A549 treated with AZD2906 at 1 μM for 4 hours (cell line): Measurements from ENCODE around the gene CLDN8. TPM values are rescaled to one million over a fixed set of nuclear protein-coding genes. Genes with fewer than 3 reads are reported as not detected.

ENCODE experiments used
- total RNA-seq: library from RNA; stranded (reverse); fragments of 200-300 nt; extraction: Qiagen RNA extraction; gene quantifications from 5 replicates; pipeline ENCODE4 v1.2.3, GENCODE V29; 2022

CLDN8 gene
- not detected in 5 replicates for total RNA-seq

GRCh38 chr21:30216041-30216723 lies at the start of gene CLDN8:
TSS of gene CLDN8 (minus strand) at chr21:30216097. CDS start at chr21:30215925, 172 bp downstream.

GRCh38 chr21:30166705-30167104 lies 49.2 kb downstream of the CLDN8 start, which contains the start of gene CLDN17:
TSS of gene CLDN17 (minus strand) at chr21:30166805. CDS start at chr21:30166617, 188 bp downstream.

Other genes with a start within 250 kb of the CLDN8 start
- not detected in 5 replicates for gene CLDN17, start 49.3 kb downstream of the CLDN8 start, total RNA-seq
- not detected in 5 replicates for gene KRTAP24-1, start 66.9 kb upstream of the CLDN8 start, total RNA-seq
- gene KRTAP25-1, start 73.4 kb upstream of the CLDN8 start, total RNA-seq: not detected in 5 replicates
- not detected in 5 replicates for gene KRTAP26-1, start 104.2 kb upstream of the CLDN8 start, total RNA-seq
- gene KRTAP27-1, start 121.6 kb upstream of the CLDN8 start, total RNA-seq: not detected in 5 replicates
- gene KRTAP23-1, start 132.5 kb upstream of the CLDN8 start, total RNA-seq: not detected in 5 replicates
- not detected in 5 replicates for gene KRTAP13-2, start 156.2 kb upstream of the CLDN8 start, total RNA-seq
- gene KRTAP13-1, start 179.9 kb upstream of the CLDN8 start, total RNA-seq: not detected in 5 replicates
- not detected in 5 replicates for gene KRTAP13-3, start 209.8 kb upstream of the CLDN8 start, total RNA-seq
- not detected in 5 replicates for gene KRTAP13-4, start 214.1 kb upstream of the CLDN8 start, total RNA-seq
- gene KRTAP15-1, start 224.2 kb upstream of the CLDN8 start, total RNA-seq: not detected in 5 replicates